GM10266 (cell line): ENCODE data around the gene MGAT4D.
A peak's percentile ranks its signal among the peaks of the same experiment; 100 is the strongest.
"Not testable (repeated sequence)": the region's sequence is repeated elsewhere in the genome, so short reads cannot be mapped to it uniquely, and the experiment has no call there.

Experiments used
- DNase-seq: peaks from one replicate; pipeline ENCODE4 v3.0.0; 2012; ENCODE audit errors: extremely low spot score
- CTCF ChIP-seq: IDR thresholded peaks from 2 replicates; pipeline ENCODE4 v1.5.1; 2012; ENCODE audit warnings: mild to moderate bottlenecking, low read depth; ENCODE audit not compliant: control insufficient read depth, insufficient read depth; ENCODE audit errors: missing control alignments

Gene MGAT4D

GRCh38 chr4:140427919-140428471 lies 70.1 kb downstream of the MGAT4D start:
- TF ChIP-seq CTCF = no peak
- no peak for DNase-seq

- TF ChIP-seq CTCF = peak; percentile 23
- peak; percentile 53 for DNase-seq
These were observed 70.8 kb downstream of the MGAT4D start, which contains the start of gene CLGN for GRCh38 chr4:140427106-140427918. CLGN (minus strand) TSS chr4:140427648; CDS start chr4:140413078, 14,570 bp downstream.

GRCh38 chr4:140426610-140427105 lies 71.4 kb downstream of the MGAT4D start:
- no peak for TF ChIP-seq CTCF
- DNase-seq = peak; percentile 20

- no peak for TF ChIP-seq CTCF
- no peak for DNase-seq
These were observed 75.0 kb downstream of the MGAT4D start for GRCh38 chr4:140423106-140423505.

GRCh38 chr4:140413130-140413969 lies 84.7 kb downstream of the MGAT4D start:
- not testable (repeated sequence) for DNase-seq

- no peak for TF ChIP-seq CTCF
- no peak for DNase-seq
These were observed 89.1 kb downstream of the MGAT4D start for GRCh38 chr4:140408974-140409373.

- no peak for TF ChIP-seq CTCF
- DNase-seq = no peak
These were observed 91.8 kb downstream of the MGAT4D start for GRCh38 chr4:140406292-140406691.
